T-cell (primary cell): Measurements from ENCODE around the gene SNX6. TPM values are rescaled to one million over a fixed set of nuclear protein-coding genes. Genes with fewer than 3 reads are reported as not detected.
"Not testable (repeated sequence)": the region's sequence is repeated elsewhere in the genome, so short reads cannot be mapped to it uniquely, and the experiment has no call there.

ENCODE experiments used
- ATAC-seq, 4 experiments: fragments of 200-7000 bp in 3 of 4; fragments of 150-1000 bp in 1 of 4; cut with Tn5 transposase; replicated peaks in 1 of 4; 1 replicate in 3 of 4; 2 replicates in 1 of 4; pipeline ENCODE4 v1.10.0; 2021; ENCODE audit warnings: moderate library complexity in 3 of 4, mild to moderate bottlenecking in 2 of 4, moderate number of reproducible peaks in 1 of 4
- CTCF ChIA-PET, 2 donors: fragments of 300-600 bp; sonication (Branson Sonifier 250); formaldehyde crosslinking; loops; one replicate each; lab custom pipeline; 2022; ENCODE audit warnings: antibody characterized with exemption in 2 of 2; lab: Charles Lee
- POLR2A ChIA-PET, 2 donors: fragments of 300-600 bp; sonication (Branson Sonifier 250); formaldehyde crosslinking; loops; one replicate each; lab custom pipeline; 2022; ENCODE audit warnings: antibody characterized with exemption in 2 of 2; lab: Charles Lee
- DNase-seq, 35 experiments: peaks; one replicate each; pipeline versions ENCODE4 v3.0.0 to v3.0.0-alpha.2; 2013 to 2023
- H3K27ac ChIP-seq: one replicate; pipeline ENCODE4 v1.5.1; 2013; ENCODE audit warnings: low read length
- H3K27me3 ChIP-seq, 2 experiments: replicated peaks in 1 of 2; 1 replicate in 1 of 2; 2 replicates in 1 of 2; pipeline versions ENCODE4 v1.6.1 to v1.7.0; 2013; ENCODE audit warnings: low read length in 1 of 2, mixed read lengths in 1 of 2; ENCODE audit not compliant: control insufficient read depth in 2 of 2, insufficient read depth in 2 of 2; ENCODE audit errors: extremely low read depth in 1 of 2
- H3K36me3 ChIP-seq, 2 donors: 1 replicate in 1 of 2; 2 replicates in 1 of 2; pipeline versions ENCODE4 v1.6.1 to v1.7.0; 2013; ENCODE audit warnings: low read length in 1 of 2; ENCODE audit not compliant: control insufficient read depth in 2 of 2, insufficient read depth in 1 of 2; ENCODE audit errors: extremely low read depth in 1 of 2
- H3K4me1 ChIP-seq, 2 experiments: 1 replicate in 1 of 2; 2 replicates in 1 of 2; pipeline versions ENCODE4 v1.6.1 to v1.7.0; 2013; ENCODE audit warnings: low read length in 2 of 2, mixed read lengths in 1 of 2; ENCODE audit not compliant: insufficient read depth in 2 of 2, control insufficient read depth in 1 of 2; ENCODE audit errors: extremely low read depth in 1 of 2
- H3K4me3 ChIP-seq, 2 donors: 1 replicate in 1 of 2; 2 replicates in 1 of 2; pipeline versions ENCODE4 v1.5.1 to v1.7.0; 2013; ENCODE audit warnings: mild to moderate bottlenecking in 2 of 2, low read length in 1 of 2, moderate library complexity in 1 of 2; ENCODE audit not compliant: control insufficient read depth in 1 of 2; ENCODE audit errors: extremely low read depth in 1 of 2
- H3K9me3 ChIP-seq: 2 replicates; pipeline ENCODE4 v1.7.0; 2013
- H3K27ac Mint-ChIP-seq, 2 donors: one replicate each; pipeline ENCODE4 v1.8.0; 2020 to 2021; ENCODE audit warnings: mild to moderate bottlenecking in 2 of 2, mixed read lengths in 2 of 2
- H3K27me3 Mint-ChIP-seq, 2 donors: one replicate each; pipeline ENCODE4 v1.8.0; 2021 to 2022; ENCODE audit warnings: mixed read lengths in 2 of 2
- H3K36me3 Mint-ChIP-seq: one replicate; pipeline ENCODE4 v1.8.0; 2021; ENCODE audit warnings: mixed read lengths
- H3K4me1 Mint-ChIP-seq, 3 donors: one replicate each; pipeline ENCODE4 v1.8.0; 2020 to 2022; ENCODE audit warnings: mixed read lengths in 3 of 3, mild to moderate bottlenecking in 1 of 3
- H3K4me3 Mint-ChIP-seq, 3 donors: one replicate each; pipeline ENCODE4 v1.8.0; 2020 to 2022; ENCODE audit warnings: mild to moderate bottlenecking in 3 of 3, mixed read lengths in 3 of 3, moderate library complexity in 3 of 3
- H3K9me3 Mint-ChIP-seq, 3 donors: one replicate each; pipeline ENCODE4 v1.8.0; 2020 to 2022; ENCODE audit warnings: mixed read lengths in 3 of 3
- WGBS: methylation state at CpG from one replicate; pipeline ENCODE4 v1.1.5; 2013; ENCODE audit warnings: missing lambda C conversion rate; ENCODE audit not compliant: insufficient coverage; 5-methylcytosine and 5-hydroxymethylcytosine counted together
- total RNA-seq, 35 experiments: library from RNA in 6 of 35; stranded (reverse) in 6 of 35; fragments of 120-200 nt in 1 of 35; gene quantifications; one replicate each; pipeline versions ENCODE4 v1.2.1 to v1.2.4 and lab custom pipeline; 2013 to 2026

Gene SNX6
- total RNA-seq, 5 donors from 2014 or later (not counting 1 experiment from before 2014, with no cell fraction given): 63.4 to 69.1 (median 64.6) TPM

DNA sequence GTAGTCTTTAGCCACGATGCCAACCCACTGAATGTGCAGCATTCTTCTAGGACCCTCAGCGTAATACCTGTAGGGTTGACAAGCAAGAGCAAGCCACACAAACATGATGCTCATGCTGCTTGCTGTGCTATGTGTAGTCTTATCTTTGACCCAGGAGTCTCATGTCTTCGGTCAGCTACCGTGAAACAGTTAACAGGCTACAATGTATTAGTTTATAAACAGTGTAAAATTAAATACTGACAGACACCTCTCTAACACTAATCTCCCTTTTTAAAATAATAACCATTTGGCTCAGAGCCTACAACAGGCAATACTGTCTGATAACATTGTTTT is 92.3 kb downstream of the SNX6 start:
- POLR2A ChIA-PET: interaction anchor here (0.6 kb wide), 2 partner anchors 15 to 75 kb away, joined by 3 read pairs; no protein-coding TSS in a partner anchor
- Histone ChIP-seq H3K36me3 (peaks cover 0 to 42% of the 10 kb centered on the region in 2 donors), H3K9me3 (no peaks in the 10 kb centered on the region), H3K4me1 (peaks cover 18 to 32% of the 10 kb centered on the region in 2 experiments), H3K27ac (no peak overlapping the region), H3K4me3 (no peak overlapping the region), H3K27me3 (no peaks in the 10 kb centered on the region)
- Mint-ChIP-seq H3K4me3 (peak overlapping the region; percentile 28 to 99 (median 56)), H3K27ac (no peak overlapping the region), H3K27me3 (no peaks in the 10 kb centered on the region), H3K9me3 (no peaks in the 10 kb centered on the region), H3K36me3 (peaks cover 19% of the 10 kb centered on the region), H3K4me1 (peaks cover 41 to 47% (median 42%) of the 10 kb centered on the region in 3 donors)
- CTCF ChIA-PET: interaction anchor here in 1 of 2 donors (0.6 kb wide), 1 partner anchor 307 kb away, joined by 3 read pairs; no protein-coding TSS in a partner anchor
- WGBS: no CpG with 5 or more reads among the region's 4 CpGs
- ATAC-seq: no peak
- no peak for DNase-seq

DNA sequence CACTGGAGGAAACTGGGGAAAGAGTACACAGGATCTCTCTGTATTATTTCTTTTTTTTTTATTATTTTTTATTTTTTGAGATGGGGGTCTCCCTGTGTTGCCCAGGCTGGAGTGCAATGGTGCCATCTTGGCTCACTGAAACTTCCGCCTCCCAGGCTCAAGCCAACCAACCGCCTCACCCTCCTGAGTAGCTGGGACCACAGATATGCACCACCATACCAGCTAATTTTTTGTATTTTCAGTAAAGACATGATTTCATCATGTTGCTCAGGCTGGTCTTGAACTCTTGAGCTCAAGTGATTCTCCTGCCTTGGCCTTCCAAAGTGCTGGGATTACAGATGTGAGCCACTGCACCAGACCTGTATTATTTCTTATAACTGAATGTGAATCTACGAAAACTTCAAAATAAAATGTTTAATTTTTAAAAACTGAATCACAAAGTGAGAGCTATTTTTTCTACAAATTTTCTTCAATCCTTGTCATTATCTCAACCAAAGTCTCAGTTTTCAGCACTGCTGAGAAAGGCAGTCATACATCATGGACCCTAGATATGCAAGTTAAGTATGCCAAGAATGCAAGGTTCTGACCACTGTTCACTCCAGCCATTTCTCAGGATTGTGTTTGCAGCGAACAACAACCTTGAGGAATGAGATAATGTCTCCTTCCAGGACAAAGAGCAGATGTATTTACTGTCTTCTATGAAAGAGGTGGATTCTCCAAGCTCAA is 92.8 kb downstream of the SNX6 start:
- Mint-ChIP-seq H3K27ac (no peak overlapping the region), H3K4me1 (peaks cover 41 to 47% (median 42%) of the 10 kb centered on the region in 3 donors), H3K4me3 (peak overlapping the region in 2 of 3 donors; percentile 28 to 99), H3K27me3 (no peaks in the 10 kb centered on the region), H3K9me3 (no peaks in the 10 kb centered on the region), H3K36me3 (peaks cover 19% of the 10 kb centered on the region)
- Histone ChIP-seq H3K36me3 (peaks cover 3 to 46% of the 10 kb centered on the region in 2 donors), H3K4me3 (no peak overlapping the region), H3K9me3 (no peaks in the 10 kb centered on the region), H3K27me3 (no peaks in the 10 kb centered on the region), H3K27ac (no peak overlapping the region), H3K4me1 (peaks cover 18 to 32% of the 10 kb centered on the region in 2 experiments)
- CTCF ChIA-PET: interaction anchor here in 1 of 2 donors (0.6 kb wide), 2 partner anchors 211 to 307 kb away, joined by 3 to 11 read pairs; no protein-coding TSS in a partner anchor
- POLR2A ChIA-PET: interaction anchor here (0.7 to 1.0 kb wide), 3 partner anchors 19 to 1289 kb away, joined by 3 to 10 read pairs (median 5); partner anchors contain the start of genes BRMS1L (in 1 of the 2) and FAM177A1 (in 1 of the 2)
- ATAC-seq: no peak
- no CpG with 5 or more reads among the region's 4 CpGs for WGBS
- DNase-seq: no peak

DNA sequence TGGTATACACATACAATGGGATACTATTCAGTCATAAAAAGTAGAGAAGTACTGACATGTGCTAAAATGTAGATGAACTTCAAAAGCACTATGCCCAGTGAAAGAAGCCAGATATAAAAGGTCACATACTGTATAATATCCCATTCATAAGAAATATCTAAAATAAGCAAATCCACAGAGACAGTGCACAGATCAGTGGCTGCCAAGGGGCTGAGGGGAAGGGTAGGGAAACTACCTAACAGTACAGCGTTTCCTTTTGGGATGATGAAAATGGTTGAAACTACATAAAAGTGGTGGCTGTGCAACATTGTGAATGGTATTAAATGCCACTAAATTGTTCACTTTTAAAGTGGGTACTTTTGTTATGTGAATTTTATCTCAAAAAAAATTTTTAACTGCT is 102.4 kb downstream of the SNX6 start:
- no CpG with 5 or more reads among the region's 1 CpG for WGBS
- ChIA-PET CTCF (interaction anchor here in 1 of 2 donors (0.6 kb wide), 1 partner anchor 553 kb away, joined by 3 read pairs; no protein-coding TSS in a partner anchor), POLR2A (no interaction called here)
- DNase-seq (no peak), ATAC-seq (no peak)
- H3K9me3 Mint-ChIP-seq: no peaks in the 10 kb centered on the region
- peaks cover 17 to 81% of the 10 kb centered on the region in 2 donors for H3K36me3 ChIP-seq
- H3K27ac ChIP-seq: no peak overlapping the region
- H3K4me3 ChIP-seq: no peak overlapping the region
- no peak overlapping the region for H3K4me3 Mint-ChIP-seq
- H3K4me1 Mint-ChIP-seq: peaks cover 0 to 5% (median 0%) of the 10 kb centered on the region in 3 donors
- no peaks in the 10 kb centered on the region for H3K27me3 Mint-ChIP-seq
- H3K9me3 ChIP-seq: no peaks in the 10 kb centered on the region
- no peaks in the 10 kb centered on the region for H3K27me3 ChIP-seq
- no peaks in the 10 kb centered on the region for H3K4me1 ChIP-seq
- no peak overlapping the region for H3K27ac Mint-ChIP-seq
- peaks cover 31% of the 10 kb centered on the region for H3K36me3 Mint-ChIP-seq

DNA sequence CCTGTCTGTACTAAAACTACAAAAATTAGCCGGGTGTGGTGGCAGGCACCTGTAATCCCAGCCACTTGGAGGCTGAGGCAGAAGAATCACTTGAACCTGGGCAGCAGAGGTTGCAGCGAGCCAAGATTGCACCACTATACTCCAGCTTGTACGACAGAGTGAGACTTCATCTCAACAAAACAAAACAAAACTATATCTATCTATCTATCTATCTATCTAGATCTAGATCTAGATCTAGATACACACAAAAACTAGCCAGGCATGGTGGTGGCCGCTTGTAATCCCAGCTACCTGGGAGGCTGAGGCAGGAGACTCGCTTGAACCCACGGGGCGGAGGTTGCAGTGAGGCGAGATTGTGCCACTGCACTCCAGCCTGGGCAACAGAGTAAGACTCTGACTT is 105.7 kb downstream of the SNX6 start:
- H3K27me3 ChIP-seq, H3K4me3 Mint-ChIP-seq, H3K4me1 ChIP-seq, H3K9me3 ChIP-seq, H3K4me1 Mint-ChIP-seq, H3K27me3 Mint-ChIP-seq, H3K27ac Mint-ChIP-seq, CTCF ChIA-PET, H3K9me3 Mint-ChIP-seq, DNase-seq, ATAC-seq, H3K4me3 ChIP-seq, H3K27ac ChIP-seq, POLR2A ChIA-PET: not testable (repeated sequence)
- WGBS: 100% methylated on average over 1 of the region's 8 CpGs
- H3K36me3 Mint-ChIP-seq: peaks cover 49% of the 10 kb centered on the region
- H3K36me3 ChIP-seq: peaks cover 22 to 82% of the 10 kb centered on the region in 2 donors

DNA sequence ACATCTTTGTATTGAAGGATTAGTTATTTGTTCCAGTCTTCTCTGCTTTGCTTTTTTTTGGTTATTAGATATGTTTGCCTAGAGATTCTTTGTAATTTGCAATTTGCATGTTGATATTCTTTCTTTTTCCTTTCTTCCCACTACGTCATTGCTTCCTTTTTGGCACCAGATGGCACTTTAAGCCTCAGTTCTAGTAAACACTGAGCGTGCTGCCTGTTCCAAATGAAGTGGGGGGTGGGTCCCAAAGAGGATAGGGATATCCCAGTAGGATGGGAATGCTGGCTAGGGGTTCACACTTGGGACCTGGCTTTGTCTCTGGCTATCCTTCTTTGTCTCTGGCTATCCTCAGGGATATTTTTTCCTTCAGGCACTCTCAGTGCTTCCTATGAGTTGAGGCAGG is 107.5 kb downstream of the SNX6 start:
- H3K36me3 ChIP-seq: peaks cover 18 to 81% of the 10 kb centered on the region in 2 donors
- H3K27ac Mint-ChIP-seq: peak overlapping the region in 1 of 2 donors; percentile 2
- ATAC-seq (no peak), DNase-seq (no peak)
- peaks cover 54% of the 10 kb centered on the region for H3K36me3 Mint-ChIP-seq
- POLR2A ChIA-PET: interaction anchor here in 1 of 2 donors (0.9 kb wide), 1 partner anchor 15 kb away, joined by 3 read pairs; no protein-coding TSS in a partner anchor
- H3K4me3 Mint-ChIP-seq: no peak overlapping the region
- H3K27ac ChIP-seq: no peak overlapping the region
- no peaks in the 10 kb centered on the region for H3K4me1 ChIP-seq
- no peaks in the 10 kb centered on the region for H3K9me3 Mint-ChIP-seq
- H3K4me1 Mint-ChIP-seq: peaks cover 0 to 5% (median 0%) of the 10 kb centered on the region in 3 donors
- no peak overlapping the region for H3K4me3 ChIP-seq
- no peaks in the 10 kb centered on the region for H3K27me3 Mint-ChIP-seq
- H3K9me3 ChIP-seq: no peaks in the 10 kb centered on the region
- no CpG with 5 or more reads among the region's 2 CpGs for WGBS
- H3K27me3 ChIP-seq: no peaks in the 10 kb centered on the region
- CTCF ChIA-PET: interaction anchor here in 1 of 2 donors (0.7 kb wide), 1 partner anchor 1054 kb away, joined by 3 read pairs; no protein-coding TSS in a partner anchor

DNA sequence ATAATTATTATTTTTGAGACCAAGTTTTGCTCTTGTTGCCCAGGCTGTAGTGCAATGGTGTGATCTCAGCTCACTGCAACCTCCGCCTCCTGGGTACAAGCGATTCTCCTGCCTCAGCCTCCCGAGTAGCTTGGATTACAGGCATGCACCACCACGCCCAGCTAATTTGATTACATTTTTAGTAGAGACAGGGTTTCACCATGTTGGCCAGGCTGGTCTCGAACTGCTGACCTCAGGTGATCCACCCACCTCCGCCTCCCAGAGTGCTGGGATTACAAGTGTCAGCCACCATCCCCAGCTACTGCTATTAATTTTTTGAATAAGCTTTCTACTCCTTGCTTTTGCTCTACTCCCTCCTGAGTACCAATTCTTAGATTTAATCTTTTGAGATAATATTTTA is 108.9 kb downstream of the SNX6 start:
- ATAC-seq, H3K27me3 Mint-ChIP-seq, DNase-seq, H3K9me3 ChIP-seq, H3K27ac ChIP-seq, H3K9me3 Mint-ChIP-seq, H3K4me1 ChIP-seq, H3K4me1 Mint-ChIP-seq, H3K27me3 ChIP-seq, H3K4me3 ChIP-seq, H3K27ac Mint-ChIP-seq, H3K4me3 Mint-ChIP-seq: not testable (repeated sequence)
- WGBS: 98% methylated on average over 5 of the region's 6 CpGs
- peaks cover 56% of the 10 kb centered on the region for H3K36me3 Mint-ChIP-seq
- POLR2A ChIA-PET: interaction anchor here in 1 of 2 donors (0.6 kb wide), 1 partner anchor 24 kb away, joined by 4 read pairs; no protein-coding TSS in a partner anchor
- CTCF ChIA-PET: interaction anchor here (0.6 to 0.7 kb wide), 4 partner anchors 24 to 464 kb away, joined by 4 to 7 read pairs (median 5); no protein-coding TSS in a partner anchor
- peaks cover 17 to 70% of the 10 kb centered on the region in 2 donors for H3K36me3 ChIP-seq
